LNCaP clone FGC (cell line): ENCODE data around the gene PKD1.
"Not testable (repeated sequence)": the region's sequence is repeated elsewhere in the genome, so short reads cannot be mapped to it uniquely, and the experiment has no call there.

Experiments
- DNase-seq: peaks from one replicate; pipeline ENCODE4 v3.0.0-alpha.2; 2011; ENCODE audit warnings: low read depth
- H3K4me3 ChIP-seq: 2 replicates; pipeline ENCODE4 v1.5.1; 2011; ENCODE audit warnings: mild to moderate bottlenecking, low read depth, low read length, control low read depth
- CTCF ChIP-seq: IDR thresholded peaks from 2 replicates; pipeline ENCODE4 v1.5.1; 2012; ENCODE audit warnings: mild to moderate bottlenecking; ENCODE audit not compliant: control insufficient read depth, insufficient read depth; ENCODE audit errors: extremely low read depth

PKD1 gene

GRCh38 chr16:2142942-2143877 lies 7.5 kb upstream of the PKD1 start:
- no peak overlapping the region for H3K4me3 ChIP-seq
- no peak for DNase-seq
- TF ChIP-seq CTCF = no peak

- peak overlapping the region; percentile 57 for H3K4me3 ChIP-seq
- DNase-seq = not testable (repeated sequence)
These were observed 627 bp downstream of the PKD1 start for GRCh38 chr16:2135071-2135470.

- H3K4me3 ChIP-seq = peak overlapping the region; percentile 35
- not testable (repeated sequence) for DNase-seq
These were observed 1.9 kb downstream of the PKD1 start for GRCh38 chr16:2133797-2134196.

- not testable (repeated sequence) for DNase-seq, H3K4me3 ChIP-seq
These were observed 5.7 kb downstream of the PKD1 start for GRCh38 chr16:2129890-2130447.

- DNase-seq, H3K4me3 ChIP-seq: not testable (repeated sequence)
These were observed 6.4 kb downstream of the PKD1 start for GRCh38 chr16:2129251-2129650.

GRCh38 chr16:2127630-2128280 lies 7.9 kb downstream of the PKD1 start:
- not testable (repeated sequence) for DNase-seq
- H3K4me3 ChIP-seq = peak overlapping the region; percentile 25; the same call in 1 of the 2 replicates

- not testable (repeated sequence) for DNase-seq
These were observed 8.7 kb downstream of the PKD1 start for GRCh38 chr16:2126928-2127556.

GRCh38 chr16:2126161-2126743 lies 9.4 kb downstream of the PKD1 start:
- not testable (repeated sequence) for DNase-seq, H3K4me3 ChIP-seq

More at GRCh38 chr16:2126928-2127556, 8.7 kb downstream of the PKD1 start:
- H3K4me3 ChIP-seq = peak overlapping the region; percentile 25; the same call in 1 of the 2 replicates

GRCh38 chr16:2125609-2126008 lies 10.1 kb downstream of the PKD1 start:
- H3K4me3 ChIP-seq = peak overlapping the region; percentile 29
- DNase-seq = not testable (repeated sequence)

- peak overlapping the region; percentile 41 for H3K4me3 ChIP-seq
- peak; percentile 61 for DNase-seq
These were observed 10.8 kb downstream of the PKD1 start for GRCh38 chr16:2124694-2125444.

- peak overlapping the region; percentile 41 for H3K4me3 ChIP-seq
These were observed 11.4 kb downstream of the PKD1 start for GRCh38 chr16:2124377-2124693.

GRCh38 chr16:2123706-2124376 lies 11.9 kb downstream of the PKD1 start:
- not testable (repeated sequence) for H3K4me3 ChIP-seq

More at GRCh38 chr16:2124377-2124693, 11.4 kb downstream of the PKD1 start:
- not testable (repeated sequence) for DNase-seq

GRCh38 chr16:2122934-2123683 lies 12.6 kb downstream of the PKD1 start:
- not testable (repeated sequence) for DNase-seq, H3K4me3 ChIP-seq

More at GRCh38 chr16:2123706-2124376, 11.9 kb downstream of the PKD1 start:
- not testable (repeated sequence) for DNase-seq
